Activated CD4-positive, alpha-beta T cell treated with anti-CD3 and anti-CD28 coated beads for 4 hours (primary cell): Measurements from ENCODE around the gene XCL2.
"Not testable (repeated sequence)": the region's sequence is repeated elsewhere in the genome, so short reads cannot be mapped to it uniquely, and the experiment has no call there.

Experiments used
- DNase-seq, 2 donors: peaks; one replicate each; pipeline ENCODE4 v3.0.0-alpha.2; 2020

Gene XCL2

DNA sequence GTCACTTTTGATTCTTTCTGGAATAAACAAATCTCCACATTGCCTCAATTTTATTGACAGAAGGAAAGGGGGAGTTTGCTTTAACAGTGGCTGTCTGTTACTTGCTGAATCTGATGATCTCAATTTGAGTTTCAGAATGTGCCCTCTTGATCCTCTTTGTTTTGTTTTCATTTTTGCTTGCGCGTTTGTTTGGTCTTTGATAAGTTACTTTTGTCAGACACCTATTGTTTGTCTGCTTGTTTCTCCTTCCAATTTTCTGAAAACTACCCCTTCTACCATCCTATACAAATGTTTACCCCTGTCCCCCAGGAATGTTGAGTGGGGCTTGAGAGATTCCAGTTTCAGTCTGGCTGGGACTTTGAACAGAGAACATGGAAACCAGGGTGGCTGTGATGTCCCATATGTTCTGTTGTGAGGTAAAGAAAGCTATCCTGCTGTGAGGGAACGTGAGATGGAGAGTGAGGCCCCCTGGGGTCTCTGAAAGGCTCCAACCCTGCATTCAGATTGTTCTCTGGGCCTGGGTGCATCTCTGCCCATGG is 11.8 kb upstream of the XCL2 start:
- no peak for DNase-seq

DNA sequence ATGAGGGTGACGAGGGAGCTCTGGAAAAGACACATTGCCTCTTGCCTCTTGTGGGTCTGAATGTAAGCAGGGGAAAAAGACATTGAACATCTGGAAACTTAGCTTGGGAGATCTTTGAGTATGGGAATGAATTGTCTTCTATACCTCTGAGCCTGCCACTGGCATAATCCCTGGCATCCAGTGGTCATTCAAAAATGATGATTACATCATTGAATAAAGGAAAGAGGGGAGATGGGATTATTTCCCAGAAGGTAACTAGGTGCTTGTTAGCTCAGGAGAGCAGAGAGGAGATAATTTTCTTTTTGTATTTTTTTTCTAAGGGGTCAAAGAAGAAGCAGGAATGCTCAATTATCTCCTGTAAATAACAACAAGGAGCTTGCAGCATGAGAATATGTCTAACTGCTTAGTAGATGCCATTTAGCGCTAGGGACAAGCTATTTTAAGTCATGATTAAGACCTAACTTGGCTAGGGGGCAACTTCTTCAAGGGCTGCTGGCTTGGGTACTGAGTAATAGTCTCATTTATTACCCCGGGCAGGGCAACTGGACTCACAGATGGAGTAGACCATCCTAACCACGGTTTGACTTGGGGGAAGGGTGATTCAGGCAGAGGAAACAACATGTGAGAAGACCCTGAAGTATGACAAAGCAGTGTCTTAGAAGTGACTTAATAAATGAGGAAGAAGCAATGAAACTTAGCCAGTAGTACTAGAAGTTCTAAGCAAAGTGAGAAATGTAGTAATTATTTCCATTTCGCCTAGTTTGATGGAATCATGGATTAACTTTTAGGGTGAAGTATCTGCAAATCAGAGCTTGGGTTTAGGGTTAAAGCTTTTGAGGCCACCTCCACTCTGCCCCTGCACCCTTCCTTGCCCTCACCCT is 11.0 kb upstream of the XCL2 start:
- no peak for DNase-seq

DNA sequence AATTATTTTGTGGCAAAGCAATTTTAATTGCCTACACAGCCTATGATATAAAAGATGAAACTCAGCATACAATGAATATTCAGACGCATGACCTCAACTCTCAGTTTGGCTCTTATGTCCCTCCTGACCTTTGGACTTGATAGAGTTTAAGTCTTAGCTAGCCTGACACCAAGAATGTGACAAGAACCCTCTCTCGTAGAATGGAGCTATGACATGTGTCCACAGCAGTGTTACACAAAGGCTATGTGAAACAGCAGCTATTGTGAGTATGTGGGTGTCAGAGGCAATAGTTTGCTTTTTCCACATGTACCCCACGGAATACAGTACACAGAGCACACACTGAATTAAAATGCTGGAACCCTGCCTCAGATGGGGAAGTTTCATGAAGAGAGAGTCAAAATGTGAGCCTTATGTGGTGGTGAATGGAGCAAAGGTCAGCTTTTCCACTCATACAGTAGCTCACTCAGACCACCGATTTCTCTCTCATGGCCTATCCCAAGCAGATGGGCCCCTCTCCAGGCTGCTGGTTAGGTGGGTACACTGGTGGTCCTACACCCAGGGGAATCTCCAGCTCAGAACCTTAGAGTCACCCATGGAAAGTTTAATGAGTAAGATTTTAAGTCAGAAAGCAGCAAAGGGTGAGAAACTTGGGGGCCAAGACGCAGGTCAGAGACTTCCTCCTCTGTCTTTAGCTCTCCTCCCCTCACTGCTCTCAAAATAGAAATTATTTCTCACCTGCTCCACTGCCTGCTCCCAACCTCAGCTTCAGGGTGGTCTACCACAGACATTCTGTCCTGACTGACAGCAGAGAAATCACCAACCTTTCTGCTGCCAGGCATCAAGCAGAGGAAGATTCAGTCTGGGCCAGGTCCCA is 10.1 kb upstream of the XCL2 start:
- DNase-seq, result no peak

DNA sequence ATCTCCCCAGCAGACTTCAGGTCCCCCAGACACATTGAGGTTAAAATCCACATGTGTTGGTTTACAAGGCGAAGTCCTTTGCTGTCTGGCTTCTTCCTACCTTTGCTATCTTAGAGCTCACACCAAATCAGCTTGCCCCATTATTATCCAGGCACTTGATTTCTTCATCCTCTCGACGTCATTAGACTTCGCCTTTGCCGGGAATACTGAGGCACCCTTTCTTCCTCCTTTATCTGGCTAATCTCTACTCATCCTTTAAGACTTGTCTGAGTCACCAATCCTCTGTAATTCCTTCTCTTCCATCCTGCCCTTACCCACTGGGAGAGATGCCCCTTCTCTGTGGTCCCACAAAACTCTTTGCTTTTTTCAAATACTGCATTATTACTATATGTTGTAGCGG is 9.2 kb upstream of the XCL2 start:
- DNase-seq, result no peak

DNA sequence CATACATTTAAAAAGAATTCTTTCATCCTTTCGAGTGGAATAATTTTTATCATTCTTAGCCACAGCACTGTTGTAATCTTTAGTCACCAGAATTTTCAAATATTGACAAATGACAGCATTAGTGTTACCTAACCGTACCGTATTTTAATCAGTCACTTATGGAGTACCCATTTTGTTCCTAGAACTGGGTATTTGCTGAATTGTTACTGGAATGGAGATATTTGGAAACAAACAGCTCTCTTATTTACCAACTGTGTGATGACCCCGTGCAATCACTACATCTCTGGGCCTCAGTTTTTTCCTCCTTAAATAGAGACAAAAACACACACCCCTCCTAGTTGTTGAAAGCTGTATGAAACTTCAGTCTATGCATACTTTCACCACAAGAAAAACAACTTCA is 7.9 kb upstream of the XCL2 start:
- DNase-seq, result no peak

DNA sequence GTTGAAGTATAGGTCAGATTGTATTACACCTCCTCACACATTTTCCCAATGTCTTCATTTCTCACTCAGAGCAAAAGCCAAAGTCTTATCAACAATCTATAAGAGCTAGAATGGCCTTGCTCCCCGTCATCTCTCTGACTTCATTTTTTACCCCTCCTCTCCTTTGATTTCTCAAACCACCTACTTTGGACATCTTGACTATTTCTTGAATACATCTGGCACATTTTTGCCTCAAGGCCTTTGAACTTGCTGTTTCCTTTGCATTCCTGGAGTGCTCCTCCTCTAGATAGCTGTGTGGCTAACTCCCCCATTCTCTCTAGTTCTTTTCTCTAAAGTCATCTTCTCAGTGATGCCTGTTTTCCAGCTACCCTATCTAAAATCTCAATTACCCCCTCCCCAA is 7.2 kb upstream of the XCL2 start:
- DNase-seq, result no peak

DNA sequence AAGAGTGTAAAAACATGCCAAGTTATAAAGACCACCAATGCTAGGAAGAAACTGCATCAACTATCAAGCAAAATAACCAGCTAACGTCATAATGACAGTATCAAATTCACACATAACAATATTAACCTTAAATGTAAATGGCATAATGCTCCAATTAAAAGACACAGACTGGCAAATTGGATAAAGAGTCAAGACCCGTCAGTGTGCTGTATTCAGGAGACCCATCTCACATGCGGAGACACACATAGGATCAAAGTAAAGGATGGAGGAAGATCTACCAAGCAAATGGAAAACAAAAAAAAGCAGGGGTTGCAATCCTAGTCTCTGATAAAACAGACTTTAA is 2.7 kb upstream of the XCL2 start:
- not testable (repeated sequence) for DNase-seq

DNA sequence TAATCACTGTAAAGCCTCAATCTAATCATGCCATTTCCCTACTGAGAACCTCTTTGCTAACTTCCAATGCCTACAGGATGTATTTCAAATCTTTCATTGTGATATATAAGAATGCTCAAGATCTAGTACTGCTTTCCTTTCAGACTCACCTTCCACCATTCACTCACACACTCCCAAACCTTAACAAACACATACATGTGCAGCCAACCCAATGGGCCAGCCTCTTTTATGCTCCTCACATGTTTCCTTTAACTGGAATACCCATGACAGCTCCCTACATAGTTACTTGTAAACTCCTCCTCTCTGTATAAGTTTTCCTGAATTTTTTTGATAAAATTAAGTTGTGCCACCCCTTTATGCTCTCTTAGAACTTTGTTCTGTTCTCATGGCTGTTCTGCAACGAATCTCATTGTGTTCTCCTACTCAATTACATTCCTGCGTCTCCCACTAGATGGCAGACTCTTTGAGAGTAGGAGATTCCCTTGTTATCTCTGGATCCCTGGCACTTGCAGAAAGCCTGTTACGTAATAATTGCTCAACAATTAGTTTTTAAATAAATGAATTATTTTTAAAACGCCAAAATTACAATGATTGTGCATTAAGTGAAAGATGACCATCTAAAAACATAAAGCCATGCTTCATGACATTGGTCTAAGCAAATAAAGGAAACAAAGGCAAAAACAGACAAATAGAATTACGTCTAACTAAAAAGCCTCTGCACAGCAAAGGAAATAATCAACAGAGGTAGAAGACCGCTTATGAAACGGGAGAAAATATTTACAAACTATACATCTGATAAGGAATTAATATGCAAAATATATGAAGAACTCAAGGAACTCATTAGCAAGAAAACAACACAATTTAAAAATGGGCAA is 2.1 kb upstream of the XCL2 start:
- DNase-seq, result peak in 1 of 2 donors; percentile 7

DNA sequence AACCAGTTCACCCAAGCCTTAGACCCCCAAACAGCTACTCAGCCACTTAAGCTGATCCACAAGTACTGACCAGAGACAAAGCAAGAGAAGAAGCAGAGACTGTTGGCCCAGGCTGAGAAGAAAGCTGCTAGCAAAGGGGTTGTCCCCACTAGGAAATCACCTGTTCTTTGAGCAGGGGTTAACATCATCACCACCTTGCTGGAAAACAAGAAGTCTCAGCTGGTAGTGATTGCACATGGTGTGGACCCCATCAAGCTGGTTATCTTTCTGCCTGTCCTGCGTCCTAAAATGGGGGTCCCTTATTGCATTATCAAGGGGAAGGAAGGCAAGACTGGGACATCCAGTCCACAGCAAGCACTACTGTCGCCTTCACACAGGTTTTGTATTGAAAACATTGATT is 819 bp downstream of the XCL2 start:
- not testable (repeated sequence) for DNase-seq

DNA sequence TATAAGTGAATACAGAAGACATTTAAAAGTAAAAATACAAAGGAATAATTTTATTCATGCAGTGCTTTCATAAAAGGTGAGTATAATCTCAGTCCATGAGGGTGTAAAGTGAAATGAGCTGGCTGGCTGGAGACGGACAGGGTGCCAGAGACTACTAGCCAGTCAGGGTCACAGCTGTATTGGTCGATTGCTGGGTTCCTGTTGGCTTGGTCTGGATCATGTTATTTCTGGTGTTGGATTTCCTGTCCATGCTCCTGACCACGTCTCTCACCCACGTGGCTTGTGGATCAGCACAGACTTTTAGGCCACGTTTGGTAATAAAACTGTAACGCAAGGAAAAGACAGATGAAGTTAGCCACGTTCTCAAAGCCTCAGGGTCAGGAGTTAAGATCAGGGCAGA is 3.0 kb downstream of the XCL2 start:
- DNase-seq, result not testable (repeated sequence)

DNA sequence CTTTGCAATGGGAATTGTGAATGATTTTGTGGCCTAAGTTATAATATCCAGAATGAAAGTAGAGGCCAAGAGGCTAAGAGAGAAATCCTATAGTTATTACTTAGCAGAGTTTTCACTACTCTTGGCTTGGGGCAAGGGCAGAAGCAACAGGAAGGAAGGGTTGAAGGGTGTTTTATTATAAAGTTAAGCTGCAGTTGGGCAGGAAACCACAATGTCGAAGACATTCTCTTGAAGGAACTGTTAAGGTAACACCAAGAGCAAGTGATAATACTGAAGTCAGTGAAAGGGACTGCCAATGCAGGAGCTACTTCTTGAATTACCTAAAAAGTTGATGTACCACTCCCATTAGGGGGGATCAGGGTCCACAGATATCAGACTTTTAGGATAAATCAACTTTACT is 8.3 kb downstream of the XCL2 start:
- DNase-seq, result no peak

DNA sequence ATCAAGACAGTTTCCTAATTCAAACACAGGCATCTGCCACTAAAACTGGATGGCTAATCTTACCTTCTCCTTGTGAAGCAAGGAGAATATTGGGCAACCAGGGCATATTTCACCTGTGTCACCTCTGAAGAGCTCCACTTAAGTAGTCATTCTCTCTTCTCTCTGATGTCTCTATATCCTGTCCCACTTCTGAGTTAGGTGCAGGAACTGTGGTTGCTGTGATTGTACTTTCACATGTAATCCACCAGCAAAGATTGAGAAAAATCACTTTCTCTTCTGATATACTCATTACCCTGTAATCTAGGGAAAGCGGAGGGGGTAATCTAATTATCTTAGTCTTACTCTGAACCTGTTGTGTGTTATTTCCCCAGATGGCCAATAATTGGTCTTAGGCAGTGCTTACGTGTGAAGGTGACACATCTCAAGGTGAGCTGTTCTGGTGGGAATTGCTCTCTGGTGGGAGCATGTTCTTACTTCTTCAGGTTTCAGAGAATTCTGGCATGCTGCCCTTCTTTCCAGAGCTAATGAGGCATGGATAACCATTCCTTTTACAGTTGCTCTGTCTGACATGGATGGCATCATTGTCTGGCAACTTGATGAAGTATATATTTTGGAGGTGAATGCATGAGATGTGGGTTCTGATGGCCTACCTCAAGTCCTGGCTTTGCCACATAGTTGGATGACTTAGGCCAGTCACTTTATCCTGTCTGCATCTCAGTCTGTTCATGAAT is 12.0 kb downstream of the XCL2 start:
- DNase-seq, result no peak

DNA sequence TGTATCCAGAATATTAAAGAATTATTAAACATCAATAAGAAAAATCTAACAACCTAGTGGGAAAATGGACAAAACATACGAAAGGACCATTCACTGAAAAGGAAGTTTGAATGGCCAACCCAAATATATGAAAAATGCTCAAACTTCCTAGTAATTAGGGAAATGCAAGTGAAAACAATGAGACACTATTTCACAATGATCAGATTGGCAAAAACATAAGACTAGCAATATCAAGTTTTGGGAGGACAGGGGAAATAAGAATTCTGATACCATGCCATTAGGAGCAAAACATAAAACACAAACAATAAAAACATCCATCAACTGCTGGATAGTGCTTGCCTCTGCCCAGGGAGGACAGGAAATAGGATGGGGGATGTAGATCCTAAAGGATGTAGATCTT is 14.3 kb downstream of the XCL2 start:
- no peak for DNase-seq

DNA sequence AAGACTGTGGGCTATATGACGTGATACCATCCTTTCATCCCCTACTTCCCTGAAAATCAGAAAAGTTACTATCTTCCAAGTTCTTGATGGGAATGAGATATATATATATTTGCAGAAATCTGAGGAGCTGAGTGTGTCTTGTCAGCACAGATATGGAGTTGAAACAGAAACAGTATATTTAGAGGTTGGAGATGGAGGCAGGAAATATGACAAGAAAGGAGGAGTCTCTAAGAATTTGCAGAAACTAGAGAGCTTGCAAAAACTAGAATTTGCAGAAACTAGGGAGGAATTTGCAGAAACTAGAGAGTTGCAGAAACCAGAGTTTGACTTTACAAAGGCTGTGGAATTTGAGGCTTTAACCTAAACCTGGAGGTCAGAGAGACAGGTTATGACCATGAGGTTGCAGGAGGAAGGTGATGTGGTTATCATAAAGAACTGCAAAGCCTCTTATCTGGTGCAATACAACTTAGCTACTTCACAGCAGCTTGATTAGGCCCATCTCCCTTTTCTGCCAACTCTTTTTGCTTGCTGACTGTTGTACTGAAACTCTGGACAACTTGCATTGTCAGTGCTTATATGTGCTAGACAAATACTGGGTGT is 22.3 kb downstream of the XCL2 start:
- no peak for DNase-seq

DNA sequence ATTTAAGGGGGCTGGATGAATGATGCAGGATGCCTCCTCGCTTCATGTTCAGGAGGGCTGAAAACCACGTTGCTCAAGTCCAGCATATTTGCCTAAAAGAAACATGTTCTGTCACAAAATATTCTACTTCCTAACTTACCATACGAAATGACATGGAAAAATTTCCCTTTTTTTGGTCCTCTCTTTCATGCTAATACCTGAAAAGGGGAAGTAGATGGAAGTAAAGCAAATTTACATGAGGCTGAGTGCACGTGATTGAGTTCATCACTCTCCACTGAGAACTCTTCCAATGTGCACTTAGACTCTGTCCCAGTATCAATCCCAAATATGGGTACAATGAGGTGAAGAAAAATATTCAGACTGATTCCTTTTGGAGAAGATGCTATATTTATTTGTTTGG is 23.0 kb downstream of the XCL2 start:
- no peak for DNase-seq

DNA sequence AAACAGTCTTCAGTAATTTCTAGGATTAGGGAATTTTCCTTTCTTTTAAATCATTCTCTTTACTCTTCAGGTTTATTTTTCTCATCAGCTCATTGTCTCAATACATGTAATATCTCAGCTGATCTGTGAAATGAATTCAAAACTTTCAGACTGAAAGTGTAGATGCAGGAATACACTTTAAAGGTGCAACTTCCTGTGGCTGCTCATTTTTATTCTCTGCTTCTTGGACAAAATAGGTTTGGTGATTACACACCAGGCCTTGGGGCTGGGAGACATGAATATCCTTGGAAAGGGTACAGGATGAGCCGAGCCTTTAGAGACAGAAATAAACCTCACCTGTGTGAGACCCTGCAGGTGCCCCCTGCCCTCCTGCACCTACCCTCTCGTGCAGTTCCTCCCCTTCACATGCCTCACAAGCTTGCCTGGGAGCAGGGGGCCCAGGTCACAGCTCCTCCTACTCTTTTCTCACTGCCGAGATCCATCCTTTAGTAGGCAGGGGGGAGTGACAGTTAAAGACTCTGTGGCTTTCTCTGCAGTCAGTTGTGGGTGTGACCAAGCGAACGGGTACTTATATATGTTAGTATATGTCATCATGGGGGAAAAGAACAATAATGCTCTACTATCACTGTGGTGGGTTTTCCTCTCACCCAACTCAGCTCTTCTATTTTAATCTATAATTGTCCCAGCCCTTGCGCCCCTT is 23.6 kb downstream of the XCL2 start:
- peak in 1 of 2 donors; percentile 29 for DNase-seq

DNA sequence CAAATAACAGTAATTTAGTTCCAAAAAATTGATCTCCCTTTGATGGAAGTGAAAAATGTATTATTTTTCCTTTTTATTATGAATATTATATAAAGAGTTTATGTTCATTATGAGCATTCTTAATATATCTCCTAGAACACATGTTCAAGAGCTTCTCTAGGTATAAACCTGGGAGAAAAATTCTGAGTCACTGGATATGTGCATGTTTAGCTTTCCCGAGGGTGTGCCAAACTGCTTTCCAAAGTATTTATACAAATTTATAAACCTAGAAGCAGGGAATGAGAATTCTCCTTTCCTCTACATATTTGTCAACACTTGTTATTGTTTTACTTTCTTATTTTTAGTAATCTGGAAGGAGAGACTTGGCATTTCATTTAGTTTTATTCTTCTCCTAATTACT is 25.0 kb downstream of the XCL2 start:
- no peak for DNase-seq

DNA sequence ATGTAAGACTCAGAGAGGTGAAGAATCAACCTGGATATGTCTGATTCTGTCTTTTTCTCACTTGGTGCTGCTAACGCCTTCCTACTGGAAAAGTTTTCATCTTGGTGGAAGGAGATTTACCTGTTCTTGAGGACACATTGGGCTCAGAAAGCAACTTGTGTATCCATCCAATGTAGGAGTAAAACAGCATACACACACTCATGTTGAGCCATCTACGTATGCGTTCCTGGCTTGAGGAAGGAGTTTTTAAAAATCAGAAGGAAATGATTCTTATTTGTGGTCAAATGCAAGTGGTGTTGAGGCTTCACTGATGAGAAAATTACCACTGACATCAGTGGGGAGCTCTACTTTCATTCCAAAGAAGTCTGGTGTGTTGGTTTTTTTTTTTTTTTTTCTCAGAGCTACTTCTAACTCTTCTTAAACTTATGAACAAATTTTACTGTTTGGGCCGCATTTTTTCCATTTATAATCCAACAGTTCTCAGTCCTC is 25.6 kb downstream of the XCL2 start:
- no peak for DNase-seq

DNA sequence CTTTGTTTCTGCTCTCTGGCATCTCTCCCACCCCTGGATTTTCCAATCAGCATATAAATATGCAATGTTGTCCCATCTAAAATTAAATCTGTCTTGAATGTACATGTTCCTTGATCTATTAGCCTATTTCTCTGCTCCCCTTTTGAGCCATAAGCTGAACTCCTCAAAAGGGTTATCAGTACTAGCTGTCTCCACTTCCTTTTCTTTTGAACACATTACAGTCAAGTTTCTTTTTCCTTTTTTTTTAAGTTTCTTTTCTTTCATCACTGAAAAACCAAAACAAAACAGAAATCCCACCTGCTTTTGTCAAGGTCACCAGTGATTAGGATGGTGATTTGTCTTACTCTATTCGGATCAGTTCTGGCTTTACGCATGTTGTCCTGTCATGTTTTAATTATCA is 29.3 kb downstream of the XCL2 start:
- no peak for DNase-seq

DNA sequence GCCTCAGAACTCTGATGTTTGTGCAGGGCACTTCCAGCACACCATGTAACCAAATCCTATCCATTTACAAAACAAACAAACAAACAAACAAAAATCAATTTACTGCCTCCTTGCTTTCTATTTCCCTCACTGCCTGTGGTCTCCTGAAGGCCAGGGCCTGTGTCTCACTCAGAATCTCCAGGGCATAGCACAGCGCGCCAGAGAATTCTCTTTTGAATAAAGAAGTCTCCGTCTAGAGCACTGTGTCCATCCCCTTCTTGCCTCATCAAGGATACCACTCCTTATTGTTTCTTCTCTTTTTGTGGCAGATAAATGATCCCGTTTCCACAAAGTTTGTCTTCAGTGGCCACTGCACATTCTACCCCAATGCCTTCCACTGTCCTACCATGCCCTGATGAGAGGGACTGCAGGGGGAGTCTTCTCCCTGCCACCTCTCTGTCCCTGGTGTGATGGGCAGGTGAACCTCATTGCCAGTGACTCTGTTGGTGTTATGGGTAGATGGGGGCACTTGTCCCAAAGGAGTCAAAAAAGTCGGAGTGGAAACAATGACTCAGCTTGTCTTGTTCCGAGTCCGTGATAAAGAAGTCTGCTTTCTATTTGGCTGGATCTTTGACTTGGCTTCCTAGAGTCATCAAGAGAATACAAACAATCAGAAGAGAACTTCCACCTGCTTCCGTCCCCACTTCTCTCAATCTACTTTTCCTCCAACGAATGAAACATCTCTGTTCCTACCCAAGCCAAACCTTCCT is 30.0 kb downstream of the XCL2 start:
- DNase-seq, result no peak
